Suppressor macrophage (primary cell): ENCODE measurements around the gene EML4.

ENCODE experiments used
- DNase-seq, 4 experiments: peaks; one replicate each; pipeline ENCODE4 v3.0.0-alpha.2; 2020 to 2022

The EML4 gene

GRCh38 chr2:42225573-42225972, 56.4 kb downstream of the EML4 start:
- no peak for DNase-seq

GRCh38 chr2:42227491-42227890, 58.3 kb downstream of the EML4 start:
- peak in 1 of 4 experiments; percentile 15 for DNase-seq

GRCh38 chr2:42228101-42228500, 58.9 kb downstream of the EML4 start:
- no peak for DNase-seq

GRCh38 chr2:42229949-42230348, 60.8 kb downstream of the EML4 start:
- DNase-seq: no peak

- DNase-seq: no peak
Observed at GRCh38 chr2:42230891-42231290, 61.7 kb downstream of the EML4 start.

GRCh38 chr2:42232024-42232423, 62.9 kb downstream of the EML4 start:
- no peak for DNase-seq

- no peak for DNase-seq
Observed at GRCh38 chr2:42233976-42234441, 64.9 kb downstream of the EML4 start.

- DNase-seq: no peak
Observed at GRCh38 chr2:42236911-42237310, 67.8 kb downstream of the EML4 start.

GRCh38 chr2:42238644-42239288, 69.6 kb downstream of the EML4 start:
- peak in 2 of 4 experiments; percentile 23 to 31 for DNase-seq

- no peak for DNase-seq
Observed at GRCh38 chr2:42239289-42239661, 70.1 kb downstream of the EML4 start.

- DNase-seq: no peak
Observed at GRCh38 chr2:42239811-42240210, 70.7 kb downstream of the EML4 start.

- DNase-seq: no peak
Observed at GRCh38 chr2:42241517-42241916, 72.4 kb downstream of the EML4 start.

GRCh38 chr2:42243297-42243696, 74.1 kb downstream of the EML4 start:
- no peak for DNase-seq

- DNase-seq: no peak
Observed at GRCh38 chr2:42244520-42244919, 75.4 kb downstream of the EML4 start.

- DNase-seq: peak in 3 of 4 experiments; percentile 8 to 32 (median 18)
Observed at GRCh38 chr2:42245396-42245795, 76.2 kb downstream of the EML4 start.

GRCh38 chr2:42246562-42246961, 77.4 kb downstream of the EML4 start:
- no peak for DNase-seq

- no peak for DNase-seq
Observed at GRCh38 chr2:42248846-42249245, 79.7 kb downstream of the EML4 start.

GRCh38 chr2:42249284-42249683, 80.1 kb downstream of the EML4 start:
- peak in 3 of 4 experiments; percentile 9 to 57 (median 51) for DNase-seq

- DNase-seq: peak in 1 of 4 experiments; percentile 8
Observed at GRCh38 chr2:42249887-42250286, 80.7 kb downstream of the EML4 start.

GRCh38 chr2:42250925-42251324, 81.8 kb downstream of the EML4 start:
- DNase-seq: no peak

- no peak for DNase-seq
Observed at GRCh38 chr2:42252464-42252863, 83.3 kb downstream of the EML4 start.

- DNase-seq: peak in 2 of 4 experiments; percentile 8 to 21
Observed at GRCh38 chr2:42254186-42254895, 85.2 kb downstream of the EML4 start.

- DNase-seq: peak; percentile 22 to 71 (median 56)
Observed at GRCh38 chr2:42256505-42256904, 87.4 kb downstream of the EML4 start.

GRCh38 chr2:42261518-42262195, 92.5 kb downstream of the EML4 start:
- DNase-seq: no peak
